ENCODE results near the gene TNFSF15.

- no peak for TF ChIP-seq CTCF (conservative IDR thresholded peaks at IDR 0.05; ENCODE audit: low read depth in 2 of 2)
- no peak for TF ChIP-seq REST (IDR thresholded peaks at IDR 0.05; ENCODE audit: unreplicated experiment)
- TF ChIP-seq POLR2AphosphoS5 (IDR thresholded peaks at IDR 0.05; ENCODE audit: low read depth) = no peak
- TF ChIP-seq EZH2phosphoT487 (IDR thresholded peaks at IDR 0.05; ENCODE audit: unreplicated experiment) = no peak
- no peak for TF ChIP-seq EZH2 (IDR thresholded peaks at IDR 0.05; ENCODE audit: low read depth, unreplicated experiment)
- TF ChIP-seq JUNB (IDR thresholded peaks at IDR 0.05; ENCODE audit: unreplicated experiment) = no peak
- TF ChIP-seq STAT1 (IDR thresholded peaks at IDR 0.05; ENCODE audit: unreplicated experiment) = no peak
- TF ChIP-seq NANOG (IDR thresholded peaks at IDR 0.05; ENCODE audit: borderline replicate concordance) = no peak
- no peak for TF ChIP-seq CREB1 (CRISPR knock-in tag; IDR thresholded peaks at IDR 0.05; ENCODE audit: low read depth)
Observed at GRCh38 chr9:114784721-114785279, 21.0 kb downstream of the TNFSF15 start.

Data from GM23338 (cell line).